ENCODE results near the gene HSPBP1.
"Not testable (repeated sequence)": the region's sequence is repeated elsewhere in the genome, so short reads cannot be mapped to it uniquely, and the experiment has no call there.

The HSPBP1 gene, protein sequence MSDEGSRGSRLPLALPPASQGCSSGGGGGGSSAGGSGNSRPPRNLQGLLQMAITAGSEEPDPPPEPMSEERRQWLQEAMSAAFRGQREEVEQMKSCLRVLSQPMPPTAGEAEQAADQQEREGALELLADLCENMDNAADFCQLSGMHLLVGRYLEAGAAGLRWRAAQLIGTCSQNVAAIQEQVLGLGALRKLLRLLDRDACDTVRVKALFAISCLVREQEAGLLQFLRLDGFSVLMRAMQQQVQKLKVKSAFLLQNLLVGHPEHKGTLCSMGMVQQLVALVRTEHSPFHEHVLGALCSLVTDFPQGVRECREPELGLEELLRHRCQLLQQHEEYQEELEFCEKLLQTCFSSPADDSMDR

GRCh38 chr19:55279770-55280643 is at the start of gene HSPBP1:
Gene HSPBP1 (minus strand): TSS chr19:55280110. CDS start chr19:55279608, 502 bp downstream.
- peak; percentile 31 for FAIRE-seq

DNA sequence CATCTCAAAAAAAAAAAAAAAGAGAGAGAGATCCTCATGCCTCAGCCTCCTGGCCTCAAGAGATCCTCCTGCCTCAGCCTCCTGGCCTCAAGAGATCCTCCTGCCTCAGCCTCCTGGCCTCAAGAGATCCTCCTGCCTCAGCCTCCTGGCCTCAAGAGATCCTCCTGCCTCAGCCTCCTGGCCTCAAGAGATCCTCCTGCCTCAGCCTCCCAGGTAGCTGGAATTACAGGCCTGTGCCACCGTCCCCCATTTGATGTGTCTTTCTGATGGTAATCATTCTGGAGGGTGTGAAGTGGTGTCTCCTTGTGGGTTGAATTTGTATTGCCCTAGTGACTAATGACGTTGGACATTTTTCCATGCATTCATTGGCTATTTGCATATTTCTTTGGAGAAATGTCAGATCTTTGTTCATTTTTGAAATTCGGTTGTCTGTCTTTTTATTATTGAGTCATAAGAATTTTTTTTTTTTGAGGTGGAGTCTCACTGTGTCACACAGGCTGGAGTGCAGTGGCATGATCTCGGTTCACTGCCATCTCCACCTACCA is 48.9 kb upstream of the HSPBP1 start:
- FAIRE-seq: not testable (repeated sequence)

GRCh38 chr19:55325172-55325571 is 45.3 kb upstream of the HSPBP1 start, which contains the start of gene TMEM150B:
Gene TMEM150B (minus strand): TSS chr19:55325341. CDS start chr19:55321036, 4,305 bp downstream.
- FAIRE-seq: no peak

- no peak for FAIRE-seq
These were observed 44.8 kb upstream of the HSPBP1 start for GRCh38 chr19:55324662-55325061.

DNA sequence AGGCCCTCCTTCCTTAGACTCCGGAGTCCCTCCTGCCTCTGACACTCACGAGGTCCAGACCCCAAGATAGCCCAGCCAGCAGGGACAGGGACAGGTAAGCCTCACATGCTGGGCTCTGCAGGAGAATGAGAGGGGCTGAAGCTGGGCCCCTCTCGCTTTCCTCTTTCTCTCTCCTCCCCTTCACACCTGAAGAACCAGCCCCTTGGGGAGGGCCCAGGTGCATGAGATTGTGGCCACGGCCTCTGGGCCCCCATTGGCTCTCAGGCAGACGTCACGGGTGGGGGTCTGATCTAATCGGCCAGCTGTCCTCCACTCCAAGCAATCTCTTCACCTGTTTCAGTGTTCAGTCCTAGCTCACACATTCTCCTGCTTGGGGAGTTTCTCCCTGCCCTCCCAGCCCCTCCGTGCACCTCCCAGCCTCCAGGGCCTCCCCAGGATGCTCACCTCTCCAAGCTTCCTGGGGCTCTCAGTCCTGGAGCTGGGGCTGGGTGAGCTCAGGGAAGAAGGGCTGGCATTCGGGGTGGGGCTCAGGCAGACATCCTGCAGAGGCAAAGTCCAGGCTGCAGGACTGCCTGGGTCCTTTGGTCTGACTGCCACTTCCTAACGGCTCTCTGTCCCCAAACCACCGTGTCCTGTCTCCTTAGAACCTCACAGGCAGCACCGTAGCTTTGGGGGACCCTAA is 42.4 kb upstream of the HSPBP1 start:
- FAIRE-seq: no peak

GRCh38 chr19:55321466-55322137 is 41.7 kb upstream of the HSPBP1 start:
- no peak for FAIRE-seq

GRCh38 chr19:55320844-55321419 is 41.0 kb upstream of the HSPBP1 start:
- FAIRE-seq: no peak

- no peak for FAIRE-seq
These were observed 39.9 kb upstream of the HSPBP1 start for GRCh38 chr19:55319785-55320184.

DNA sequence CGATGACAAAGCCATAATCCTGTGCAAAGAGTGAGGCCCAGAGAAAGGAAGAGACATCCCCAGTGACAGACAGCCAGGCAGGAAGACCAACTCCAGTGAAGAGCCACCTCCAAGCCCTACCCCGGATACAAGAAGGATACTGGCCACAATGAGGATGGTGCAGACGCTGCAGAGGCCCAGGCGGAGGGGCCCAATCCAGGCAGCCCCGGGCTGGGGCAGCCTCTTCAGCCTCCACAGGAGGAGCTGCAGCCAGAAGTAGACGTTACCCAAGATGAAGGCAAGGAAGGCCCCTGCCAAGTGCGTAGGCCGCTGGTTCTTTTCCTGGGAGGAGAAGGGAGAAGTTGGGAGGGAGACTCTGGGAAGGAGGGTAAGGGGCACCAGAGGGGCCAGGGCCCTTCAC is 36.7 kb upstream of the HSPBP1 start:
- no peak for FAIRE-seq

DNA sequence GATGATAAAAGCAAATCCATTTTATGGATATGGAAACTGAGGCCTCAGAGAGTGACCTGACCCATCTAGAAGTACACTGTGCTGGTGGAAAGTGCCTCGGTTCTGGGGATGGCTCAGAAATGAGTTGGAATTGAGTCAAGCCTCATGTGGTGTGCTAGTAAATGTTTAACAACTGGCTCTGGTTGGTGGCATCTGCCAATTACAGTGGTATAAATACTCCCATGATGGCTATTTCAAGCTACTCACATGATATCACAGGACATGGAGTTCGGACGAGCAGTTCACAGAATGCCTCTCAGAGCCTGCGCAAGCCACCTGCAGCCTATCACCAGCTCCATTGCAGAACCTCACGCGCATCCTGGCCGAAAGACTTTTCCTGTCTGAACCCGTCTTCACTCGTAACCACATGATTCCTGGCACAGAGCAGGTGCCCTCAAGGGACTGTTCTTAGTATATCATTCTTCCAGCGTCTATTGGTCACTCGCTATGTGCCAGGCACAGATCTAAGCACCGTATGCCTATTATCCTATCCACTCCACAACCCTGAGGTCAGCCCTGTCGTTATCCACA is 36.1 kb upstream of the HSPBP1 start:
- no peak for FAIRE-seq

- no peak for FAIRE-seq
These were observed 34.5 kb upstream of the HSPBP1 start for GRCh38 chr19:55314396-55314795.

DNA sequence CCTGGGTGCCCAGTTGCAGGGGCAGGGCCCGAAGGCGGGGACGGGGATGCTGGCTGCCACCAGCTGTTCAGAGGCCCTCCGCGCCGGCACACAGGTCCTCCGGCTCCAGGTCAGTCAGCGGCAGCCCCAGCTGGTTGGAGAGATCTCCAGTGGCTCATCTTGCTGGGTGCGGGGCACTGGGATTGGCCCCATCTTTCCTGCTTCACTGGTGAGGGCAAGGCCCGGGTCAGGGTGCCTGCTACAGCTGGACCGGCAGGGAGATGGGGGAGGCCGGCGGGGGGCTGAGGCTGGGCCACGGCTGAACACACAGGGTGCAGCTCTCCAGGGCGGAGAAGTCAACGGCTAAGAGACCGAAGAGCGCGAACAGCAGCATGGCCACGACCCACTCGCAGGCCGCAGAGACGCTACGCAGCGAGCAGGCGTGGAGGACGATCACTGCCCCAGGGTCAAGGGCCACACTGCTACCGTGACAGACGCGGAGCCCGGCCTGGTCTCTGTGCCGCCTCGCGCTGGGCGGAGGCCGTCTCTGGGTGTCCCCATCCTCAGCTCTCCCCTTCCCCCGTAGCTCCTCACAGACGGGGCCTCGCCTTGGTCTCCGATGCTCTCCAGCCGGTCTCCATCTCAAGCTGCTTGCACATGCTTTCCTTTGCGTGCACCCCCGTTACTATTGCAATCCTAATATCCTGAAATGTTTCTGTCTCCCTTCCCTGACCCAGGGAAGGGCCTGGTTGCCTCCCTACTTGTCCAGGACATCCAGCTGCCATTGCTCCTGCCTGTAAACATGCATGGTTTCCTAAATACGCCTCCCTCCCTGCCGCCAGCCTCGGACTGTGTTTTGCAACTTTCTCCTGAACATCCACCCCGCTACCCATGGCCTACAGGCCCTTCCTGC is 33.0 kb upstream of the HSPBP1 start:
- FAIRE-seq: no peak

DNA sequence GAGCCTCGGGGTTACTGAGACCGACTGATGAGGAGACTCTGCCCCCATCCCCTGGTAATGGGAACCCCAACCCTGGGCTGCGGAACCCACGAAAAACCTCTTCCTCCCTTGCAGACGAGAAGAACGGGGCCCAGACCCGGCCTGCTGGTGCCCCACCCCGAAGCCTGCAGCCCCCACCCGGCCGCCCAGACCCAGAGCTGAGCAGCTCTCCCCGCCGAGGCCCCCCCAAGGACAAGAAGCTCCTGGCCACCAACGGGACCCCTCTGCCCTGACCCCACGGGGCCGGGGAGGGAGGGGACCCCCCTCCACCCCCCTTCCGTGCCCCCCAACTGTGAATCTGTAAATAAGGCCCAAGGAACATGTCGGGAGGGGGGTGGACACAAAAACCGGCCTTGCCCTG is 31.9 kb upstream of the HSPBP1 start:
- FAIRE-seq: no peak

DNA sequence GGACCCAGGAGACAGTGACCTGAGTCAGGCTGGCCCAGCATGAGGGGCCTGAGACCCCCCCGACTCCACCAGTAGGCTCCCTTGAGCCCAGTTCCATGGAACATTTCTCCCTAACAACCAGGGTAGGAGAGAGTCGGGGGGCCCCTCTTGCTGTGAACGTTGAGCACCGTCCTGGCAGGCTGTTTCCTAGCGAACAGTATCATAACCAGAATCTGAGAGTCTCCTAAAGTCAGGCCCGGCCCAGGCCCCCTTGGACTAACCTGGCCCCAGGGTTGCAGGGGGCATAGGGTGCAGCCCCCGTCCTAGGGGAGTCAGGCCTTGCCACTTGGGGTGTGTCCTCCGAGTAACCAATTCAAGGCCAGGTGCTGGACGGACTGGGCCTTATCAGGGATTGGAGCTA is 31.5 kb upstream of the HSPBP1 start:
- FAIRE-seq: no peak

- FAIRE-seq: no peak
These were observed 30.6 kb upstream of the HSPBP1 start for GRCh38 chr19:55310498-55310897.

DNA sequence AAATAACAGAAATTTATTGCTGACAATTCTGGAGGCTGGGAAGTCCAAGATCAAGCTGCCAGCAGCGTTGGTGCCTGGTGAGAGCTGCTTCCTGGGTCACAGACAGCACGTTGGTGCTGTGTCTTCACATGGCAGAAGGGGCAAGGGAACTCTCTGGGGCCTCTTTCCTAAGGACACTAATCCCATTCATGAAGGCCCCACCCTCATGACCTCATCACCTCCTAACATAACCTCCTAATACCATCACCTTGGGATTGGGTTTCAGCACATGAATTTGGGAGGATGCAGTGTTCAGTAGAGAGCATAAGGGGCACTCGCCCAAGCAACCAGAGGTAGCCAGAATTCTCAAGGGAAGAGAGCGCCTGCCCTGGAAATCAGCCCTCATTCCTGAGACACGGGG is 29.5 kb upstream of the HSPBP1 start:
- FAIRE-seq: no peak

DNA sequence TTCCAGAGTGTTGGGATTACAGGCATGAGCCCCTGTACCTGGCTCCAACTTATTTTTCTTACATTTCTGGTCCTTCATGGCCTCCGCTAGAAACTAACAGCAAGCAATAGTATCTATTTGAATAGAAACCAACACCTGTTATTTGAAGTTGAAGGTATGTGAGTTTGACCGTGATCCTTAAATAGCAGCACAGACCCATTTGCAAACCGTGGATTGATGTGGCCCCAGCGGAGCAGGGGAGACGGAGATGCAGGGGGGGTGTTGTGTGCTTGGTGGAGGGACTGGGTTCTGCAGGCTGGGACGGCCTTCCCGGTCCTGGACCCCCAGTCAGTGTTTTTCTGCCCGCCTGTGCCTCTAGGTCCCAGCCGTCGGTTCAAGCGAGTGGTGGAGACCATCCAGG is 28.4 kb upstream of the HSPBP1 start:
- FAIRE-seq: no peak

DNA sequence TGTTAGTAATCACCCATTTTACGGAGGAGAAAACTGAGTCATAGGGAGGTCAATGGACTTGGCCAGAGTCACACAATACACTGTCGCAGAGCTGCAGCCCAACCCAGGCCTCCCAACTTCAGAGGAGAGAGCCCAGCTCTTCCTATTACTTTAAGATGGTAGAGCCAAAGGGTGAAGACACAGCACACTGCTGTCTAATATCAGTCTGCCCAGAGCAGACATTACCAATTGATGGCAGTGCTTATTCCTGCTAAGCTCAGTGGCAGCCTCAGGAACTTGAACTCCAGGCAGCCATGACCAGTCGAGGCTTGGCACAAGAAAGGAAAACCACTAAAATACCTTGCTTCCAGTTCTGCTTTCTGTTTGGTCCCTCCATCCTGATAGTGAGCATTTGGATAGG is 26.8 kb upstream of the HSPBP1 start:
- FAIRE-seq: no peak

GRCh38 chr19:55305983-55306562 is 26.2 kb upstream of the HSPBP1 start:
- no peak for FAIRE-seq

DNA sequence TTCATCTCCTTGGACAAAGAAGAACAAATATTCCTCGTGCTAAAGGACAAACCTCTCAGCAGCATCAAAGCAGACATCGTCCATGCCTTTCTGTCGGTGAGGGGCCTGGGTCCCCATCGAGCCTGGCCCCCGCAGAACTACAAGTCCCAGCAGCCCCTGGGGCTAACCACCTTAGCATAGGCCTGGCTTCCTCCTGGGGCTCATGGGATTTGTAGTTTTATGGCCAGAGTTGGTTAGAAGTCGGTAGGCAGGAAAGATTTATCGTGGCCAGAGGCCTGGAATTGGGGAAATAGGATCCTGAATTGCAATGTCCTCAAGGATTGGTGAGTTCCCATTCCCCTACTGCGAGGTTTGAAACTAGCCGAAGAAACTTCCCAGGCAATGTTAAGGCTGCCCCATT is 25.6 kb upstream of the HSPBP1 start:
- no peak for FAIRE-seq
